Activated gamma-delta T cell treated with anti-CD3 and anti-CD28 coated beads, Interleukin-2, amount 50 U/mL, for 16 hours (primary cell): Measurements from ENCODE around the gene AFAP1.

Experiments used
- DNase-seq: peaks from one replicate; pipeline ENCODE4 v3.0.0-alpha.2; 2020; ENCODE audit warnings: low read depth

AFAP1 gene

GRCh38 chr4:7782783-7783182 is 156.9 kb downstream of the AFAP1 start:
- no peak for DNase-seq

- no peak for DNase-seq
Measured at GRCh38 chr4:7781993-7782392, 157.7 kb downstream of the AFAP1 start.

GRCh38 chr4:7781366-7781765 is 158.3 kb downstream of the AFAP1 start:
- DNase-seq, result no peak

- DNase-seq, result no peak
Measured at GRCh38 chr4:7780751-7781348, 158.8 kb downstream of the AFAP1 start.

- no peak for DNase-seq
Measured at GRCh38 chr4:7779432-7779768, 160.3 kb downstream of the AFAP1 start.

- no peak for DNase-seq
Measured at GRCh38 chr4:7778510-7779431, 160.9 kb downstream of the AFAP1 start.

GRCh38 chr4:7777871-7778509 is 161.7 kb downstream of the AFAP1 start:
- DNase-seq, result no peak

- DNase-seq, result no peak
Measured at GRCh38 chr4:7777017-7777710, 162.5 kb downstream of the AFAP1 start.

- DNase-seq, result no peak
Measured at GRCh38 chr4:7775396-7775795, 164.3 kb downstream of the AFAP1 start.

GRCh38 chr4:7774301-7775294 is 165.1 kb downstream of the AFAP1 start:
- no peak for DNase-seq

GRCh38 chr4:7773401-7774180 is 166.1 kb downstream of the AFAP1 start:
- no peak for DNase-seq

GRCh38 chr4:7772711-7773385 is 166.8 kb downstream of the AFAP1 start:
- no peak for DNase-seq

GRCh38 chr4:7771541-7772507 is 167.8 kb downstream of the AFAP1 start:
- no peak for DNase-seq

GRCh38 chr4:7771056-7771455 is 168.6 kb downstream of the AFAP1 start:
- no peak for DNase-seq

- no peak for DNase-seq
Measured at GRCh38 chr4:7770224-7771050, 169.2 kb downstream of the AFAP1 start.

- no peak for DNase-seq
Measured at GRCh38 chr4:7769396-7770223, 170.1 kb downstream of the AFAP1 start.

- DNase-seq, result no peak
Measured at GRCh38 chr4:7768736-7769135, 170.9 kb downstream of the AFAP1 start.
